ENCODE data around the gene CNOT11.
A peak's percentile ranks its signal among the peaks of the same experiment; 100 is the strongest.
"Not testable (repeated sequence)": the region's sequence is repeated elsewhere in the genome, so short reads cannot be mapped to it uniquely, and the experiment has no call there.

CNOT11 gene

GRCh38 chr2:101248756-101249155 is 3.9 kb upstream of the CNOT11 start:
- DNase-seq: peak; percentile 19

GRCh38 chr2:101249826-101250225 is 2.9 kb upstream of the CNOT11 start:
- DNase-seq: peak; percentile 37

GRCh38 chr2:101251246-101251781 is 1.4 kb upstream of the CNOT11 start:
- not testable (repeated sequence) for DNase-seq

GRCh38 chr2:101251844-101252407 is 760 bp upstream of the CNOT11 start:
- DNase-seq: peak; percentile 48

GRCh38 chr2:101253013-101253702 is 472 bp downstream of the CNOT11 start:
- DNase-seq: peak; percentile 81

GRCh38 chr2:101253703-101254450 is 1.2 kb downstream of the CNOT11 start:
- peak; percentile 41 for DNase-seq

GRCh38 chr2:101255501-101255900 is 2.8 kb downstream of the CNOT11 start:
- DNase-seq: no peak

- DNase-seq: no peak
Observed at GRCh38 chr2:101256316-101256715, 3.6 kb downstream of the CNOT11 start.

GRCh38 chr2:101258804-101259203 is 6.1 kb downstream of the CNOT11 start:
- no peak for DNase-seq

- DNase-seq: no peak
Observed at GRCh38 chr2:101262142-101262541, 9.5 kb downstream of the CNOT11 start.

- DNase-seq: no peak
Observed at GRCh38 chr2:101263377-101263800, 10.7 kb downstream of the CNOT11 start.

- no peak for DNase-seq
Observed at GRCh38 chr2:101264360-101264939, 11.8 kb downstream of the CNOT11 start.

- no peak for DNase-seq
Observed at GRCh38 chr2:101265893-101266499, 13.3 kb downstream of the CNOT11 start.

- peak; percentile 15 for DNase-seq
Observed at GRCh38 chr2:101267671-101268656, 15.3 kb downstream of the CNOT11 start.

GRCh38 chr2:101270700-101271259 is 18.1 kb downstream of the CNOT11 start:
- DNase-seq: no peak

GRCh38 chr2:101272045-101272784 is 19.5 kb downstream of the CNOT11 start:
- no peak for DNase-seq

GRCh38 chr2:101273056-101273455 is 20.4 kb downstream of the CNOT11 start:
- DNase-seq: no peak

GRCh38 chr2:101274142-101274541 is 21.5 kb downstream of the CNOT11 start:
- no peak for DNase-seq

GRCh38 chr2:101277111-101277510 is 24.4 kb downstream of the CNOT11 start:
- peak; percentile 17 for DNase-seq

- no peak for DNase-seq
Observed at GRCh38 chr2:101278925-101279324, 26.2 kb downstream of the CNOT11 start.

GRCh38 chr2:101281482-101281881 is 28.8 kb downstream of the CNOT11 start:
- DNase-seq: no peak

Data from hematopoietic multipotent progenitor cell treated with erythropoietin and hydrocortisone succinate and interleukin-3 and kit ligand, for 4 days (in vitro differentiated cells).